GM19397 (cell line): ENCODE results near the gene PCCA.

Source experiments
- ATAC-seq: cut with Tn5 transposase; IDR thresholded peaks from one replicate; pipeline ENCODE4 v1.9.1; 2021; ENCODE audit warnings: mild to moderate bottlenecking, moderate library complexity; ENCODE audit not compliant: unreplicated experiment

Gene PCCA

DNA sequence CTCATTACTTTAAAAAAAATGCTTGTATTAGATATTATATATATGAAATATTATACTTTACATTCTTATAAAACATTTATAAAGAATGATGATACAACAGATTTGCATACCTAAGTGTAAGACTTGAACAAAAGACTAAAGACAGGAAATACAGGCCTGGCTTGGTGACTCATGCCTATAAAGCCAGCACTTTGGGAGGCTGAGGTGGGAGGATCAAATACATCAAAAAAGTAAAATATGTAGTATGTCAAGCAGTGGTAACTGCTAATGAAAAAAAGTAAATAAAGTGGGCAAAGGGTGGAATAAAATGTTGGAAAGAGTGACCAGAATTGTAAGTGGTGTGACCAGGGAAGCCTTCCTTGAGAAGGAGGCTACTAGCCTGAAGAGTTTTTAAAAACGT, 366.0 kb downstream of the PCCA start:
- no peak for ATAC-seq

DNA sequence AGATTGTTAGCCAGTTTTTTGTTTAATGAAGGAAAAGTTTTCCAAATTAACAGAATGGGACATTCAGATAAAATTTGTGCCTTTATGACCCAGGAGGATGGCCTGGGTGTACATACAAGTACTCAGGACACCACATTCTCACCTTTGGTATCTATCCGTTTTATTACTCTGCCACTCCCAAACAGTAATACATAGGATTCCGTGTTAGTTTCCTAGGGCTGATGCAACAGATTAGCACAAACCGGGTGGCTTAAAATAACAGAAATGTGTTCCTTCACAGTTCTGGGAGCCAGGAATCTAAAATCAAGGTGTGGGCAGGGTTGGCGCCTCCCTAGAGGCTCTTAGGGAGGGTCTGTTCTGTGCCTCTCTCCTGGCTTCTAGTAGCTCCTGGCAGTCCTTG, 369.8 kb downstream of the PCCA start:
- no peak for ATAC-seq

DNA sequence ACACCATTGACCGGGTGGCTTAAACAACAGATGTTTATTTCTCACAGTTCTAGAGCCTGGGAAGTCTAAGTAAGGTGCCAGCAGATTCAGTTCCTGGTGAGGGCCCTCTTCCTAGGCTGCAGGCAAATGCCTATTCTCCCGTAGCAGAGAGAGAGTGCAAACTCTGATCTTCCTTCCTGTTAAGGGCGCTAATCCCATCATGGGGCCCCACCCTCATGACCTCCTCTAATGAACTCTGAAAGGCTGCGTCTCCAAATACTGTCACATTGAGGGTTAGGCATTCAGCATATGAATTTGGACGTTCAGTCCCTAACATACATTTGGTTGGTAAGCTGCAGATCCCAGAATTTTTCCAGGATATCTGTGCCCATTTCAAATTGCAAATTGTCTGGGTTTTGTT, 370.9 kb downstream of the PCCA start:
- no peak for ATAC-seq

DNA sequence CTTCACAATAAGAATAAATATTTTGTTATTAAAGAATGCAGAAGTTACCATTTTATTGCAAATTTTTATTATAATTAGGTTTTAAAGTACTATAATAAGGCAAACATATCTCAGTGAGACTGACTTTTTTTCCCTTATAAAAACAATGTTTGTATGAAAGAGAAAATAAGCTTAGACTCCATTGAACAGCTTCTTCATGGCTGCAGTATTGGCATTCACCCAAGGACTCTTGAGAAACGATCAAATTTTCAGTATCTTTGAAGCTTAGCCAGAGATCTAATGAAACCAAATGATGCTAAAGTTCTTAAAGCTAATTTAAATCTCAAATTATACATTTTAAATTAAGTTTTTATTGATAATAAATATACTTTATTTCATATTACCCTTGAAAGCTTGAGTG, 371.4 kb downstream of the PCCA start:
- no peak for ATAC-seq

DNA sequence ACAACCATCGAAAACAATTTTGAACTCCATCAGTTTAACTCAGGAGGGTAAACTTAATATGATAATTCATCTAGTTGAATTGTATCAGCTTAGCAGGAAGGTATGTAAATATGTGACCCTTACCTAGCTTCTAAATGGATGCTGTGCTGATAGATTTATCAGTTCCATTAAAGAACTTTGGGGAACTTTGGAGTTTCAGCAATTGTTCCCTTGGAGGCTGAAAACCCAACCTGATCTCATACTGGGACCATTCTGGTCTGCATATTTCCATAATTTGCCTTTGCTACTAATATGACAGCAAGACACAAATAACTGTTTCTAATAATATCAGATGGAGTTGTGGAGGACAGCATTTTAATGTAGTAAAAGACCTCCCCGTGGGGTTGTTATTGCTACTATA, 371.9 kb downstream of the PCCA start:
- ATAC-seq, result no peak

DNA sequence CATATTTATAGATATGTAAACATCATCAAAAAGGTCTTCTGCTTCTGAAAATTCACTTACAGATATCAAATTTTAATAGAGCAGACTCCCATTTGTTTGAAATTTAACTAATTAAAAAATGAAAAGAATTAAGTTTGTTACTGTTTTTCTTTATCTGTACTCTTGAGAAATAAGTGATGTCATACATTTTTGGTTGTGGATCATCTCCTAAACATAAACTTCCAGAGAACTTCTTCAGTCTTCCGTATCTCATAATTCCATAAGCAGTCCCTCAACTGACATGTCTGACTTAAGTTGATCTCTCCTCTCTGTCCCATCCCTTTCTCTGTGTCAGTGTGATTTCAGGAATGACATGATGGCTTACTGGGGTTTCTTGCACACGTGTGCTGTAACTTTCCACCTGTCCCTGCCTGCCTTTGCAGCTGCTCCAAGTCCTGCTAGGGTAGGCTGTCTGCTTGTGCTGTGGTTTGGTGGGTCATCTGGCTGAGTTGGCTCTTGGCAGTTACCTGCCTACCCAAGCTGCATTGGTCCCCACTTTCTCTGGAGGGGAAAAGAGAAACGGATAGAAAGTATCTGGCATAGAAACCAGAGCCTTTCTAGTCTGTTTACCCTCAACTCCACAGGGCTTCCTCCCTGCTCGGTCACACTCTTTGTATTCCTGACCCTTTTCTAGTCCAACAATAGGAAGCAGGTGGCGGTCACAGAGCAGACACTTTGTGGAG, 372.6 kb downstream of the PCCA start:
- ATAC-seq, result no peak

DNA sequence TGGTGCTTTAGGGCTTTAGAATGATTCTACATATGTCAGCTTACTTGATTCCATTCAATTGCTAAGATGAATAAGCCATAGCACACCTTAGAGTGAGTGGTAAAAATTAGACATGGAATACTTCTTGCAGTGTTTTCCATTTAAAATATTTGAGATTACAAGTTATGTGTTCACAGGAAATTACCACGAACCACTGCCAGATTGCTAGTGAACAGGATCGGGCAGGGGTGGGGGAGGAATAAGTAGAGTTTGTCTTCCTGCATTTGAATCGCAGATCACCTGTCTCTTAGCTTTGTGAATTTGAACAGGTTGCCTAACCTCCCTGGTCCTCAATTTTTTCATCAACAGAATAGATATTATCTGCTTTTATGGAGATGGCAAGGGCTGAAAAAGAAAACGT, 375.1 kb downstream of the PCCA start:
- ATAC-seq, result no peak

DNA sequence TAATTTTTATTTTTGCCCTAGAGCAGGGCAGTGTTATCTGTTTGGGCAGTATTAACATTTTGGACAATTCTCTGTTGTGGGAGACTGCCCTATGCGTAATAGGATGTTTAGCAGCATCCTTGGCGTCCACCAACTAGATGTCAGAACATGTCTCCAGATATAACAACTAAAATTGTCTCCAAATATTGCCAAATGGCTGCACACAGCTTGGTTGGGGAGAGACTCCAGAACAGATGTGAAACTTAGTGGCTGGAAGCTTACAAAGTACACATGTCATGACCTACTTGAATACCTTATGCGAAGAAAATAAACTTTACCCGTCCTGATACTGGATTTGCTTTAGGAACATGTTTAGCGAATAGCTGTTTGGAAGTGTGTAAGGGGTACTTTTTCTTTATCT, 376.7 kb downstream of the PCCA start:
- no peak for ATAC-seq

DNA sequence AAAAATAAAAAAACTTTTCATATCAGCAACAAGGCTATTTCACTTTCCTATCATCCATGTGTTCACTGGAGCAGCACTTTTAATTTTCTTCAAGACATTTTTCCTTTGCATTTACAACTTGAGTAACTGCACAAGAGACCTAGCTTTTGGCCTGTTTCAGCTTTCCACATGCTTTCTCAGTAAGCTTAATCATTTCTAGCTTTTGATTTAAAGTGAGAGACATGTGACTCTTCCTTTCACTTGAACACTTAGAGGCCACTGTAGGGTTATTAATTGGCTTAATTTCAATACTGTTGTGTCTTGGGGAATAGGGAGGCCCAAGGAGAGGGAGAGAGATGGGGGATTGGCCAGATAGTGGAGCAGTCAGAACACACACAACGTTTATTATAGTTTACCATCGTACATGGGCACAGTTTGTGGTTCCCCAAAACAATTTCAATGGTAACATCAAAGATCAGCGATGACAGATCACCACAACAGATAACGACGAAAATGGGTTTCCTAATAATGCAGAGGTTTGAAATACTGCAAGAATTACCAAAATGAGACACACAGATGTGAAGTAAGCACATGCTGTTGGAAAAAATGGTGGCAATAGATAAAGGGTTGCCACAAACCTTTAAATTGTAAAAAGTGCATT, 382.1 kb downstream of the PCCA start:
- no peak for ATAC-seq

DNA sequence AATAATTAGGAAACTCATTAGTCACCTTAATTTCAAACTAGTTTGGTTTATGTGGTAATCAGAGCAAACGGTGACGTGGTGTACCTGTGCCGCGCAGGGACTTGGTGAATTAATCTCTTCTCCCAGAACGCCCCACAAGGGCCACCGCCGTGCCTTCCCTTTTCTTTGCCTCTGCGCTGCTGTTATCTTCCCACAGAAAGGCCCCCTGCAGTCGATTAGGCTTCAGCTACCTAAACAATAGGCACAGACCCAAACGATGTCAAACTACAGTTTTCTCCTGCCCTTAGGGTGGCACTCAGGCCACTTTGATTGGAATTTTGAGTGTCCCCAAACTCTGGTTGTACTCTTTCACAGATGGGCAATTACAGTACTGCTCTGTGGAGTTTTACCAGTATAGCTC, 384.2 kb downstream of the PCCA start:
- ATAC-seq, result no peak

DNA sequence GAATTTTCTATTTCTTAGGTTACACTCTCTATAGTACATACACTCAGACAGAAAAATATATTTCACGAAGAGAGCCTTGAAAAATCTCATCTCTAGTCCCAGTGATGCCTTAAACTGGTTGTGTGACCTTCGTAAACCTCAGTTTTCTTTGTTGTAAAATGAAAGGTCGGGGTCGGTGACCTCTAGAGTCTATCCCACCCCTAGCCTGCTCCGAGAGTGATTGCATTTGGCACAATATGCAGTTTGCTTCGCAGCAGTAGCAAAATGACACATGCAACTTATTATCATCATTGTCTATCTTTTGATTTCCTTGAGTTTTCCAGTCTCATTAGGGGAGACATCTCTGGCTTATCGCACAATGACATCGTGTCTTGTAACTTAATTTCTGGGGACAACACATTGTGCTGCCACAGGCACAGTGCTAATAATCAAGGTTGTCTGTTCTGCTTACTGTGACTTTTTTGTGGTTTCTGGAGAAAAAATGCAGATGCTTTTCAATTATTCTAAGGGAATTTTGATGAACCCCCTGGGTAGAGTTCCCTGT, 384.7 kb downstream of the PCCA start:
- ATAC-seq, result no peak

DNA sequence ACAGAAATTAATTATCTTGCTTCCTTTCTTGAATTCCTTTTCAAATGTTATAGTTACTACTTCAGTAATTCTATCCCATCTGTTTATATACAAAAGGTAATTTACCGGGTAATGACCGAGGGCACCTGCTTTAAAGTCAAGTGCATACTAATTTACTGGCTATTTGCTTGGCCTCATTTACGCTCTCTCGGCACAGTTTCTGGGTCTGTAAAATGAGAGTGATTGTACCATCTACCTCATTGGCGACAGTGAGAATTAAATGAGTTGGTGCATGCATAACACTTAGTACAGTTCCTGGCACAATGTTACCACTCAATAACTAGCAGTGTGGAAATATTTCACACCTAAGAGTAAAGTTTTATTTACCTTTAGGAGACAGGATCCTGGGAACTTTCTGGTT, 388.1 kb downstream of the PCCA start:
- no peak for ATAC-seq

DNA sequence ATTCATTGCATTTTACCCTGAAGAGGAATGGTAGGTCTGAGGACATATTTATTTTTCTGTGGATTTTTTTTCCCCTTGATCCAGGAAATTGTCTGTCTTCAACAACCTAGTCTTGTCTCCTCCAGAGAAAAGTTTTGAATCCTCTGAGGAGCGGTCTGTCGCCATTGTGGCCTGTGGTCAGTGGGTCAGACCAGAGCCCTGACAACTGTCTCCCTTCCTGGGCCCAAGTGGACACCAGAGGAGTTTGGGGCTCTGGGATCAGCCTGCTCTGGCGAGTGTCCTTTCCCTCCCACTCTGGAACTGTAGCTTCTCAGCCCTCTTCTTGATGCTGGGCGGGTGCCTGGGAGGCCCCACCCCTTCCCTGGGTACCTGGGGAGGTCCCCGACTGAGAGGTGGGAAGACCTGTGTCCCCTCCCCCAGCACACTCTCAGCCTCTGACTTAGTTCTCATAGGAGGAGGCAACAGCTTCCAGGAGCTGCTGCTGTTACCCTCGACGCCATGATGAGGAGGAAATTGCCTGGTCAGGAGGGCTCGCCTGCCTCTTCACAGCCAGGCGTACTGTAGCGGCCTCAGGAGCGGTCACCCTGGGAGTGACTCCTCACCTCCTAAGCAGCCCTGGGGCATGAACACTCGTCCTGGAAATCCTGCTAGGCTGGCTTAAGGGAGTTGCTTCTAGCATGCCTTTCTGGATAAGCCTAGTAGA, 389.4 kb downstream of the PCCA start:
- no peak for ATAC-seq

DNA sequence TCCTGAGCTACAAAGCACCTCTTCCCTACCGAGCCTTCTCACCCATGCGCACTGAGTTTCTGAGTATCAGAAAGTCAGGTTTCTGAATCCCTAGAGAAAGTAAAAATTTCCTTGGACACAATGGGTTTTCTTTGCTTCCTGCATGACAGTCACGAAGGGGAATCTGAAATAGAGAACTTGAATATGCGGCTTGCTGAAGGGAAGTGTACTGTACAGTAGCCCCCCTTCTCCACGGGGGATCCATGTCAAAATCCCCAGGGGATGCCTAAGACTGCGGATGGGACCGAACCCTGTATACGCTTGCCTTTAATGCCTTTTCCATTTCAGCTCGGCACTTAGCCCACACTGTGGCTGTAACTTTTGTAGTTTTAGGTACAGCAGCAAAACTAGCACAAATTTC, 391.8 kb downstream of the PCCA start:
- ATAC-seq, result no peak

DNA sequence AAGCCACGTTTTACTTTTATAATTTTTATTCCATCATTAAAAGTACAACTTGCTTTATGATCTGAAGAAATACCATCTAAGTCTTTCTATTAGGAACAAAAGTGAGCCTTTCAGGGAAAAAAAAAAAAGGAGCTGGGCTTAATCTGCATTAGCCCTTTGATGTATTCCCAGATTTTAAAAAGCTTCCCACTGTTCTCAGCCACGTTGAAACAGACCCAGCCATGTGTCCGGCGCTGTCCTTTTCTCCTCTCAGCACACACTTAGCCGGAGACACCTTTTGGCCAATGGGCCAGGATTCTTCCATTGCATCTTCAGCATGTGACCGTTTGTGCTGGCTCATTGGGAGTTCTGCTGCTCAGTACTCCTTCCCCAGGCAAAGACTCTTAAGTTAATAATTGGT, 394.2 kb downstream of the PCCA start:
- no peak for ATAC-seq

DNA sequence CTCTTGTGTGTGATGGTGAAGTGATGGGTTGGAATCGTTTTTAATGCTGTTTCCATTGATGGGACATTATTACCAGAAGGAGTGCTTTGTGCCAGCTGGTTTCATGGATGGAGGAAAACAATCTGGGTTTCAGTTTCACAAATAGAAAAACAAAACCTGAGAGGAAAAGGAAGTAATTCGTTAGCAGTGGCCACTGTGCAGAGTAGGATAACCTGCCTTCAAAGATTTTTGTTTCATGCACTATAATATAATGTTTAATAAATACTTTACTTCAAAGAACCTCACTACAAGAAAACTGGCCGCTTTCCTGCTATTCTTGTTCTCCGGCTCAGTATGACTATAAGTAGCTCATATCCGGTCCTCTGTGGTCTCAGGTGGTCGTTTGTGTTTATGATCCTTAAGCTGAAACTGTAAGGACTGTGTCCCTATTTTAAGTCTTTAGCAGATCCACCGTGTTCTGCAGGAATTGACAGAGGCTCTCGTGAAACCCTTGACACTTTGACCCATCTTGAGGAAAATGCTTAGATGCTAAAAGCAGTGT, 395.0 kb downstream of the PCCA start:
- no peak for ATAC-seq

DNA sequence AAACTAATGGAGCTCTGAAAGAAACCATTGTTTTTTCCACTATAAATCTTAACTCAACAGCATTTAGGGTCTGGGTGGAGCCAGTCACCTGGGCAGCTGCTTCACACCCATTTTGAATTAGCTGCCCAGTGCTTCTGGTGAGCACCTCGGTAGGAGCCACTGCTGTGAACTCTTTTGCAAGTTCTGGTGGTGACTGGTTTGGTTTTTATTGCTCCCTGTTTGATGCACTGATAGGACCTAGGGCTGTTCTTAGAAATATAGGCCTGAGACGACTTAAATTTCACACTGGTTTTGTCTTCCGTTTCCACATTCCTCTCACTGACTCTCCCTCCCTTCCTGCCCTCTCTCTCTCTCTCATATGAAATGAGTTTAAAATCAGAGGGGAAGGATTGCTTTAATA, 395.8 kb downstream of the PCCA start:
- no peak for ATAC-seq

DNA sequence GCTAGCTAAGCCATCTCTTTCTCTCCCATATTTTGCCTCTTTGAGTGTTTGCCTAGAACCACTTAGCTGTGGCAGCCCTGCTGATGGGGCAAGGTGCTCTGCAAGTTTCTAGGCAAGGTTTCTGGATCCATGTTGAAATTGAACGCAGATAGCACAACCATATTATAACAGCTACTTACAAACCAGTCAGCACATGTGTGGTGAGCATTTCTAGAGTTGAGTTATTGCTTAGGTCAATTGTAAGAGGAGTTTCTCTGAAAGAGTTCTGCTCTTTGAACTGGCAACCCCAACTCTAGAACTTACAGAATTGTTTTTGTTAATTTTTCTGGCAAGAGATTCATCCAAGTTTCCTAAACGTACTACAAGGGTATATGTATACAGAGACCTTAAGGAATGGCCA, 396.4 kb downstream of the PCCA start:
- no peak for ATAC-seq

DNA sequence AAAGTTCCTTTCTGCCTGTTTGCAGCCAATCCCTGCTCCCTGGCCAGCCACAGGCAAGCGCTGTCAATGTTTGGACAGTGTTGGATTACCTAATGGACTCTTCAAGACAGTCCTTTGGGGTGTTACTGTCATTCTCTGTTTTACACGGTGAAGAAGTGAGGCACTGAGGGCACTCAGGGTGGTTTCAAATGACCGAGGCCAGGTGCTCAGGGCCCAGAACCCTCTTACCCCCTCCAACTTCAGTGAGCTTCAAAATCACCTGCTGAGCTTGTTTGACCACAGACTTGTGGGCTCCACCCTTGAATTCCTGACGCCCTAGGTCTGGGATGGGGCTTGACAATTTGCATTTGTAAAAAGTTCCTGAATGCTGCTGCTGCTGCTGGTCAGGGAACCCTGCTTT, 401.8 kb downstream of the PCCA start:
- no peak for ATAC-seq

DNA sequence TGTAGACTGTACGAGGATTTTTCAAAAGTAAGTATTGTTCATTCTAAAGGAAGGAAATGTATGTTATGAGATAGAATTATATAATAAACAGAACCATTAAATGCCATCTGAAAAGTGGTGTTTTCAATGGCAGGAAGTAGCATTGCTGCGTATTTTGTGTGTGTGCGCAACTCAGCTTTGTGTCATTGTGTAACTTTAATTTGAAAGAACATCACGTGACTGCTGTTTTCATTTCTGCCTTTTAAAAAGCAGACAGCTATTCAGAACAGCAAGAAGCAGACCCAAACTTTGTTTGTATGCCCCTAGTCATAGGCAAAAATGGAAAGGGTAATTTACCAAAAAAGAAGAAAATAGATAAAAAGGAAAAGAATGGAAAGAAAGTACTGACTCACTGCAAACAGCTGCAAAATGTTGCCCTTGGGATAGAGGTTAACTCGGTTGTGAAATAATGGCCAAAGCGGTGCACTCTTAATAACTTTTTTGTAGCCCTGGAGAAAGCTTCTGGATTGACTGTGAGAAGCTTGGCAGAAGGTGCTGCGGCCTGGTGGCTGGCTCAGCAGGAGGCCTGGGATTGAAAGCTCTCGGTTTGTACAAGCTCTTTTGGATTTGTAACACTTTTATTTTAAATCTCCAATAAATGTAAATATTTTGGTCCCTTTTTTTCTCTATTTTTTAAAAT, 402.4 kb downstream of the PCCA start:
- no peak for ATAC-seq

DNA sequence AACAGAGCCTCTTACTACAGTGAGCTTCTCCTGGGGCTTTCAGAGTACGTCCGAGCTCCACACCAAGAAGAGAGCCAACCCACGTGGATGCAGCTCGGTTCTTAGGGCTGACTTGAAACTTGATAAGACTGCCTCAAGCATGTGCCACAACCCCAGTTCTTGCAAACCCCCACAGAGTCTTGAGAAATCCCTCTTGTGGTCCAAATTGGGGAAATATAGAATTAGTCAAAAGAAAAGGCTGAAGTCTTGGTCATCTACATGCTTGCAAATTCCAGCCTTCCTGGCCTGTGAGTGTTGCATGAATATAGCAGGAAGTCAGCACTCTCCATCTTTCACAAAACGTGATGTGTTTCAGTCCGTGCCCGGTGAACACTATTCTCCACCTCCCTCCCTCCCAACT, 404.5 kb downstream of the PCCA start:
- no peak for ATAC-seq
